ENCODE data around the gene CNOT6L. TPM values are rescaled to one million over a fixed set of nuclear protein-coding genes. Genes with fewer than 3 reads are reported as not detected.

The CNOT6L gene
- total RNA-seq, 4 donors from 2014 or later = 17.4 to 25.3 (median 21.7) TPM

DNA sequence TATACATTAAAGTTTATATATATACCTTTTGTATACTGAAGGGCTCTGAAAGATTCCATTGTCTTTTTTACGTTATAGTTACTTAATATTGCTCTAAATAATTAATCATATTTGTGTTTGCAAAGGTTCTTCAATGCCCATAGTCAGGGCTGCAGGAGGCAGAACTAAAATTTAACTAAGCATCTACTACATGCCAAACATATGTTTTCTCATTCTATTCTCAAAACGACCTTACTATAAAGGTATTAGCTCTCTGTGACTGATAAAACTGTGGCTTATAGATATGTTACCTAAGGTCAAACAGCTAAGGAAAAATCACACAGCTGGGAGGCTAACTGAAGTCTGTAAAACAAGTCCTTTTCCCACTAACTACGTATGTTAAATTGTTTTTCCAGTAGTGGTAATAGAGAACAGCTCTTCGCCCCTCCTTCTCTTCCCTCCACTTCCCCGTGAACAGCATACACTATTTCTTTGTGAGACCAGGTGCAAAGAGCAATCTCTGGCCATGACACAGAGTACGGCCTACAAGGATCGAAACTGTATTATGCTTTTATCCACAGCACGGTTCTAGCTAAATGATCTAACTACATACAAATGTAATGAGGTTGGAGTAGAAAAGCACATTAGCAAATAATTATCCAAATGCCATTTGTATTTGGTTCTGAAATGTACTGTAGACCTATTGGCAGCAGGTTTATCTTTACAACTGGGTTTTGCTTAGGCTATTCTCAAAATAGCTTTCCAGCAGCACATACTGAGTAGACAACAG, 1.7 kb downstream of the CNOT6L start:
- Histone ChIP-seq H3K9me3 (no peaks in the 10 kb centered on the region), H3K4me1 (peaks cover 34 to 60% (median 51%) of the 10 kb centered on the region in 4 donors)
- intact Hi-C loops (cut with DNase I) = no loop called here

DNA sequence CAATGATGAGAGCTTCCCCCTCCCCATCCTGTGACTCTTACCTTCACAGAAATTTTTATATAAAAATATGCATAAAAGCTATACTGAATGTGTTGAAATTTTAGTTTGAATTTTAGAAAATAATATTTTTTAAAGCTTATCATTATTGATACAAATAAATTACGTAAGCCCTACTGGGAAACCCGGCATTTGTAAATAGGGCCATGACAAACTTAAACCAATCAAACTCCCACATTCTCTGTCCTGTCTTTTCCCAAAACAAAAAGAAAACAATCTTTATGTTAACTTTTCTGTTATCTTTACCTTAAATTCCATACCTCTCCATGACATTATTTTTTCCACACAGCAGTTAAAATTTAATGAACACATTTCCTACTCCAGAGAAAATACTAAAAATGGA, 2.6 kb downstream of the CNOT6L start:
- peak overlapping the region; percentile 13 to 100 (median 60) for H3K27ac ChIP-seq (replicated peaks in 1 of 4)
- intact Hi-C loops (cut with DNase I) = no loop called here
- H3K9me3 ChIP-seq = no peaks in the 10 kb centered on the region
- no peak overlapping the region for H3K4me3 ChIP-seq
- peaks cover 33 to 54% (median 46%) of the 10 kb centered on the region in 4 donors for H3K4me1 ChIP-seq
- H3K27me3 ChIP-seq = no peaks in the 10 kb centered on the region
- TF ChIP-seq POLR2A (IDR thresholded peaks at IDR 0.05; ENCODE audit: low read depth) = no peak
- TF ChIP-seq, protein P1, sequence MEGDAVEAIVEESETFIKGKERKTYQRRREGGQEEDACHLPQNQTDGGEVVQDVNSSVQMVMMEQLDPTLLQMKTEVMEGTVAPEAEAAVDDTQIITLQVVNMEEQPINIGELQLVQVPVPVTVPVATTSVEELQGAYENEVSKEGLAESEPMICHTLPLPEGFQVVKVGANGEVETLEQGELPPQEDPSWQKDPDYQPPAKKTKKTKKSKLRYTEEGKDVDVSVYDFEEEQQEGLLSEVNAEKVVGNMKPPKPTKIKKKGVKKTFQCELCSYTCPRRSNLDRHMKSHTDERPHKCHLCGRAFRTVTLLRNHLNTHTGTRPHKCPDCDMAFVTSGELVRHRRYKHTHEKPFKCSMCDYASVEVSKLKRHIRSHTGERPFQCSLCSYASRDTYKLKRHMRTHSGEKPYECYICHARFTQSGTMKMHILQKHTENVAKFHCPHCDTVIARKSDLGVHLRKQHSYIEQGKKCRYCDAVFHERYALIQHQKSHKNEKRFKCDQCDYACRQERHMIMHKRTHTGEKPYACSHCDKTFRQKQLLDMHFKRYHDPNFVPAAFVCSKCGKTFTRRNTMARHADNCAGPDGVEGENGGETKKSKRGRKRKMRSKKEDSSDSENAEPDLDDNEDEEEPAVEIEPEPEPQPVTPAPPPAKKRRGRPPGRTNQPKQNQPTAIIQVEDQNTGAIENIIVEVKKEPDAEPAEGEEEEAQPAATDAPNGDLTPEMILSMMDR (IDR thresholded peaks at IDR 0.05) = no peak
- no peak for TF ChIP-seq POLR2AphosphoS5 (IDR thresholded peaks at IDR 0.05)
- TF ChIP-seq EP300 (IDR thresholded peaks at IDR 0.05) = no peak
- DNase-seq (ENCODE audit: extremely low spot score) = no peak
- WGBS = 92% methylated on average over 2 of the region's 2 CpGs
- H3K36me3 ChIP-seq = no peaks in the 10 kb centered on the region

More for the DNA sequence above, 1.7 kb downstream of the CNOT6L start:
- no peak for DNase-seq (ENCODE audit: extremely low spot score)
- WGBS = 31% methylated on average over 8 of the region's 8 CpGs
- TF ChIP-seq, protein P1 (IDR thresholded peaks at IDR 0.05) = no peak
- TF ChIP-seq EP300 (IDR thresholded peaks at IDR 0.05) (no peak), POLR2A (IDR thresholded peaks at IDR 0.05; ENCODE audit: low read depth) (no peak), POLR2AphosphoS5 (IDR thresholded peaks at IDR 0.05) (no peak)
- no peaks in the 10 kb centered on the region for H3K27me3 ChIP-seq
- peak overlapping the region; percentile 98 to 100 (median 100) for H3K27ac ChIP-seq (replicated peaks in 1 of 4)
- peak overlapping the region; percentile 89 to 96 (median 96) for H3K4me3 ChIP-seq
- H3K36me3 ChIP-seq = no peaks in the 10 kb centered on the region

DNA sequence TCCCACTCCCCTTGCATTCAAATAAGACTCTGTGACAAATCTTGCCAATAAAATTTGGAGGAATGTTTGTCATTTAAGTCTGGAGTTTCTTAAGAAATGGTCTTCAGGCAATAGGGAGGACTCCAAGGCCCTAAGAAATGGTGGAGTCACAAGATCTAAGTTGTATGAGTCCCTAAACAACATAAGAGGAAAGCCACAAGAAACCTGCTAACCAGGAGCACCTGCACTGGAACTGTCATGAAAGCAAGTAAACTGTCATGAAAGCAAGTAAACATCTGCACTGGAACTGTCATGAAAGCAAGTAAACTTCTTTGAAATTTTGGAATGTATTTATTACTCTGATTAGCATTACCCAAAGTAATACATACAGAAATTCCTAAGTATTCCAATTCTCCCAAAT, 3.5 kb downstream of the CNOT6L start:
- Histone ChIP-seq H3K27me3 (no peaks in the 10 kb centered on the region), H3K27ac (replicated peaks in 1 of 4) (peak overlapping the region; percentile 17 to 44 (median 20)), H3K4me1 (peaks cover 25 to 49% (median 46%) of the 10 kb centered on the region in 4 donors), H3K9me3 (no peaks in the 10 kb centered on the region), H3K36me3 (no peaks in the 10 kb centered on the region), H3K4me3 (no peak overlapping the region)
- intact Hi-C loops (cut with DNase I) = no loop called here
- TF ChIP-seq POLR2A (IDR thresholded peaks at IDR 0.05; ENCODE audit: low read depth) = no peak
- TF ChIP-seq EP300 (IDR thresholded peaks at IDR 0.05) = no peak
- TF ChIP-seq POLR2AphosphoS5 (IDR thresholded peaks at IDR 0.05) = no peak
- TF ChIP-seq, protein P1 (IDR thresholded peaks at IDR 0.05) = no peak
- no peak for DNase-seq (ENCODE audit: extremely low spot score)

DNA sequence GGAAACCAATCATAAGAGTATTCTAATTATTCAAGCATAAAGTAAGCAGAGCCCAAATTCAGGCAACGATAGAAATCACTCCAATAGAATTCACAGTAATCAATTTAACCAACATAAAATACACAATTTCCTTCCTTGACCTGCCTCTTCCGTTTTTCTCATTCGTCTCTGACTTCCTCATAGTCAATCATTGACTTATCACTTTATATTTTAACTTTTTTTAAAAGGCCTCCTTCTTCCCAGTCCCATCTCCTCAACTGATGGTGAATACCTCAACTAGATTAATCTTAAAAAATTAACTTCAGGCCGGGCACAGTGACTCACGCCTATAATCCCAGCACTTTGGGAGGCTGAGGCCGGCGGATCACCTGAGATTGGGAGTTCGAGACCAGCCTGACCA, 13.3 kb downstream of the CNOT6L start:
- TF ChIP-seq, protein P1 (IDR thresholded peaks at IDR 0.05) = no peak
- TF ChIP-seq POLR2A (IDR thresholded peaks at IDR 0.05; ENCODE audit: low read depth) (no peak), EP300 (IDR thresholded peaks at IDR 0.05) (no peak), POLR2AphosphoS5 (IDR thresholded peaks at IDR 0.05) (no peak)
- Histone ChIP-seq H3K4me1 (peaks cover 13 to 52% (median 45%) of the 10 kb centered on the region in 4 donors), H3K27ac (replicated peaks in 1 of 4) (no peak overlapping the region), H3K4me3 (no peak overlapping the region), H3K27me3 (no peaks in the 10 kb centered on the region), H3K36me3 (no peaks in the 10 kb centered on the region), H3K9me3 (no peaks in the 10 kb centered on the region)
- intact Hi-C loops (cut with DNase I) = no loop called here
- DNase-seq (ENCODE audit: extremely low spot score) = no peak
- WGBS = 81% methylated on average over 8 of the region's 8 CpGs

Data from esophagus muscularis mucosa (tissue), 4 donors.